ENCODE data around the gene NUP210L. TPM values are rescaled to one million over a fixed set of nuclear protein-coding genes. Genes with fewer than 3 reads are reported as not detected.

The NUP210L gene
- total RNA-seq, 1 donor from 2014 or later, result not detected

DNA sequence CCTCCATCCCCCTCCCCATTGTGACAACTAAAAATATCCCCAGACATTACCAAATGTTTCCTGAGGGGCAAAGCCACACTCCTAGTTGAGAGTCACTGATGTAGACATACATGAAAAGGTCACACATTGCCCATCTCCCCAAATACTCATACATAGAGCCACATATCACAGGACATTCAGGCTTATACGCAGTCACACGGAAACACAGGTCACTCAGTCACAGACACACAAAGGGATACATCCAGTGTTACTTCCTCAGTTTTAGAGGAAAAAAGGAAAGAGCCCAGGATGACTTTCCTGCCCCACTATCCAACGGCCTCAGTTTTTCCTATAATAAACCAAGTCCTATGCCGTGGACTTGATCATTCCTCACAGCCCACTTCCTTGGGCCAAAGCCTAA lies 193.5 kb downstream of the NUP210L start:
- no peak for DNase-seq (ENCODE audit: low read depth)
- TF ChIP-seq, protein P1, sequence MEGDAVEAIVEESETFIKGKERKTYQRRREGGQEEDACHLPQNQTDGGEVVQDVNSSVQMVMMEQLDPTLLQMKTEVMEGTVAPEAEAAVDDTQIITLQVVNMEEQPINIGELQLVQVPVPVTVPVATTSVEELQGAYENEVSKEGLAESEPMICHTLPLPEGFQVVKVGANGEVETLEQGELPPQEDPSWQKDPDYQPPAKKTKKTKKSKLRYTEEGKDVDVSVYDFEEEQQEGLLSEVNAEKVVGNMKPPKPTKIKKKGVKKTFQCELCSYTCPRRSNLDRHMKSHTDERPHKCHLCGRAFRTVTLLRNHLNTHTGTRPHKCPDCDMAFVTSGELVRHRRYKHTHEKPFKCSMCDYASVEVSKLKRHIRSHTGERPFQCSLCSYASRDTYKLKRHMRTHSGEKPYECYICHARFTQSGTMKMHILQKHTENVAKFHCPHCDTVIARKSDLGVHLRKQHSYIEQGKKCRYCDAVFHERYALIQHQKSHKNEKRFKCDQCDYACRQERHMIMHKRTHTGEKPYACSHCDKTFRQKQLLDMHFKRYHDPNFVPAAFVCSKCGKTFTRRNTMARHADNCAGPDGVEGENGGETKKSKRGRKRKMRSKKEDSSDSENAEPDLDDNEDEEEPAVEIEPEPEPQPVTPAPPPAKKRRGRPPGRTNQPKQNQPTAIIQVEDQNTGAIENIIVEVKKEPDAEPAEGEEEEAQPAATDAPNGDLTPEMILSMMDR (IDR thresholded peaks at IDR 0.05; ENCODE audit: insufficient read depth, low read length, poor library complexity, severe bottlenecking), result no peak
- peak overlapping the region; percentile 77 for H3K4me3 ChIP-seq (ENCODE audit: low read depth, low read length)
- H3K27me3 ChIP-seq (ENCODE audit: control insufficient read depth, insufficient read depth, low read length), result no peaks in the 10 kb centered on the region
- H3K36me3 ChIP-seq (ENCODE audit: control insufficient read depth, insufficient read depth, low read length), result no peaks in the 10 kb centered on the region

DNA sequence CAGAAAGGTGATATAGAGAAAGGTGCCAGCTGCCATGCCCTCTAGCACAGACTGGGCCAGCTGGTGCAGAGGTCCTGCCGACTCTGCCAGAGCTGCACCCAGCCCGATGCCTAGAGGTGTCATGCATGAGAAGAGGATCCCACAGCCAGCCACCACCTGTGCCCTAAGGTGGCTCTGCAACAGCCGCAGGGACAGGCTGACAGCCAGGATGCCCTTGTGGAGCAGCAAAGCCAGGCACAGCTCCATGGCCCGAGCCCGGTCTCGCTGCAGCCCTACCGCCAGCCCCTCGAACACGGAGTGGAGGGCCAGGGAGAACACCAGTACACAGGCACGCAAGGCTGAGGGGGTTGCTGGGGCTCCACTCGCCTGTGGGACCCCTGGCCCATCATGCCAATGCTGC lies 194.7 kb downstream of the NUP210L start:
- no peak for DNase-seq (ENCODE audit: low read depth)
- Histone ChIP-seq H3K27me3 (ENCODE audit: control insufficient read depth, insufficient read depth, low read length) (no peaks in the 10 kb centered on the region), H3K36me3 (ENCODE audit: control insufficient read depth, insufficient read depth, low read length) (no peaks in the 10 kb centered on the region), H3K4me3 (ENCODE audit: low read depth, low read length) (no peak overlapping the region)
- TF ChIP-seq, protein P1 (IDR thresholded peaks at IDR 0.05; ENCODE audit: insufficient read depth, low read length, poor library complexity, severe bottlenecking), result no peak

DNA sequence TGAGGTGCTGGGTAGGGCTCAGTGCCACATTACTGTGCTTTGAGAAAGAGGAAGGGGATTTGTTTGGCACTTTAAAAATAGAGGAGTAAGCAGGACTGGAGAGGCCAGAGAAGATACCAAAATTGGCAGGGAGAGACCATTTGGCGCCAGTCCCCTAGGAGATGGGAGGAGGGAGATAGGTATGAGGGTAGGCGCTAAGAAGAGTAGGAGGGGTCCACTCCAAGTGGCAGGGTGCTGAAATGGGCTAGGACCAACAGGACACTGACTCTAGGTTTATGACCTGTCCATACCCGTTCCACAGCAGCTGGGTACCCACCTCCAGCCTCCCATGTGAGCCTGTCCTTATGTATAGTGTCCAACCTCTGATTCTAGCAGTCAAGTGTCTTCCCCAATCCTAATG lies 195.4 kb downstream of the NUP210L start:
- no peaks in the 10 kb centered on the region for H3K36me3 ChIP-seq (ENCODE audit: control insufficient read depth, insufficient read depth, low read length)
- no peak overlapping the region for H3K4me3 ChIP-seq (ENCODE audit: low read depth, low read length)
- no peak for DNase-seq (ENCODE audit: low read depth)
- TF ChIP-seq, protein P1 (IDR thresholded peaks at IDR 0.05; ENCODE audit: insufficient read depth, low read length, poor library complexity, severe bottlenecking), result no peak
- no peaks in the 10 kb centered on the region for H3K27me3 ChIP-seq (ENCODE audit: control insufficient read depth, insufficient read depth, low read length)

DNA sequence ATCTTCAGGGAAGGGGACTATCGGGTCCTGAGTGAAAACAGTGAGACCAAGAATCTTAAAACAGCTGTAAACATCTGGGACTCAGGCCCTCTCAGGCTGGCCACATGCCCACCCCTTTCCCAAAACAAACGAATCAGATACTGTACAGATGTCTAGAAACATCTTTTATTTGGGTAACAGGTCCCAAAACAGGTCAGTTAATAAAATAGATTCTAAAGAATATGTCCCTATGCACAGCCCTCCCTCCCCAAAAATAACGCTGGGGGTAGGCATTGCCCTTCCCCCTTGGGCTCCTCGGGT lies 196.0 kb downstream of the NUP210L start:
- TF ChIP-seq, protein P1 (IDR thresholded peaks at IDR 0.05; ENCODE audit: insufficient read depth, low read length, poor library complexity, severe bottlenecking), result no peak
- H3K36me3 ChIP-seq (ENCODE audit: control insufficient read depth, insufficient read depth, low read length), result no peaks in the 10 kb centered on the region
- H3K27me3 ChIP-seq (ENCODE audit: control insufficient read depth, insufficient read depth, low read length), result no peaks in the 10 kb centered on the region
- H3K4me3 ChIP-seq (ENCODE audit: low read depth, low read length), result no peak overlapping the region
- no peak for DNase-seq (ENCODE audit: low read depth)

DNA sequence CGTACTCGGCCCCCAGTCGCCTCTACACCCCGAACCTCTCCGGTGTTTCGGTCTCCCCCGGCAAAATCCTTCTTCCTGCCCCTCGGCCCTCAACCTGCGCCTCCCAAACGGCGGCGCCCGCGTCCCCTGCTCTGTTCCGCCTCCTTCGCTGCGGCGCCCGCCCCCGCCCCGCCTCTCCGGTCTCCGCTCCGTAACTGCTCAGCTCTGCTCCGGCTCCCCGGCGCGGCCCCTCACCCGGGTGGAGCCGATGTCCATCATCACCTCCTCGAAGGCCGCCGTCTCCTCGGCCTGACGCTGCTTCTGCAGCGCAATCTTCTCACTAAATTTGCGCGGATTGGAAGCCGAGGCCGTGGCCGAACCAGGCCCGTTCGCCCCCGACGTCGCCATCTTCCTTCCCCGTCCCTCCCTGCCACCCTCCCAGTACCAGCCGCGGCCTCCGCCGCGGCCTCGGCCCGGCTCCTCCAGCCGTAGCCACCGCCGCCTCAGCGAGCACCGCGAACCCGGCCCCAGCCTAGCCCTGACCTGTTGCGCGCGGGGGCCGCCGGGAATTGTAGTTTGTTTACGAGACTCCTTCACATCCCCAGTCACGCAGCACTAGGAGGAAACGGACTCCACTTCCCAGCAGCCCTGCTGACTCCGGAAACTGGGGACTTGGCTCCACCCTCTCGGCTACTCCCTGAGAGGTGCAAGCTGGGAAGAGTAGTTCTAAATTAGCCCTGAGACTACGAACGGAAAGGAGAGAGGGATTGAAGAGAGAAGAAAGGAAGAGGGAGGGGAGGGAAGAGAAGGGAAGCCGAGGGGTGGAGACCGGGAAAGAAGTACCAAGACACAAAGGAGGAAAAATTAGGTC lies 196.5 kb downstream of the NUP210L start, which contains the start of gene CRTC2:
TSS of gene CRTC2 (minus strand) at position 502 of the 850 bp plus-strand sequence. CDS start at position 387, 115 bp downstream.
- no peaks in the 10 kb centered on the region for H3K27me3 ChIP-seq (ENCODE audit: control insufficient read depth, insufficient read depth, low read length)
- H3K4me3 ChIP-seq (ENCODE audit: low read depth, low read length), result peak within 1 kb of the TSS; percentile 90
- TF ChIP-seq, protein P1 (IDR thresholded peaks at IDR 0.05; ENCODE audit: insufficient read depth, low read length, poor library complexity, severe bottlenecking), result no peak
- H3K36me3 ChIP-seq (ENCODE audit: control insufficient read depth, insufficient read depth, low read length), result no peaks in the 10 kb centered on the region
- DNase-seq (ENCODE audit: low read depth), result peak; percentile 96

DNA sequence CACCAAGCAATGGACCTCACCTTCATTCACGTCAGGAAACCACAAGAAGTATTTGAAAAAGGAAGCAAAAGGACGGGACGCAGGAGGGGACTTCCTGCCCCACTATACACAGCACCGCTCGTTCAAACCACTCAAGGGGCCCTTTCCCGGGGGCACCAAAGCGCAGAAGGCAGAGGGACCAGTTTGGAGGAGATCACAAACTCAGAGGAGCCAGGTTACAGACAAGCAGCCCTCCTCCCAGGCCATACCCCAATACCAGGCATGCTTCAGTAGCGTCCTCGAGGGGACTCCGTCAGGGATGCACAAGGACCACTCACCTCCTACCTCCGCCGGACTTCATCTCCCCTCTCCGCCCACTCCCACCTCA lies 197.1 kb downstream of the NUP210L start:
- DNase-seq (ENCODE audit: low read depth), result no peak
- Histone ChIP-seq H3K4me3 (ENCODE audit: low read depth, low read length) (peak overlapping the region; percentile 90), H3K36me3 (ENCODE audit: control insufficient read depth, insufficient read depth, low read length) (no peaks in the 10 kb centered on the region), H3K27me3 (ENCODE audit: control insufficient read depth, insufficient read depth, low read length) (no peaks in the 10 kb centered on the region)
- TF ChIP-seq, protein P1 (IDR thresholded peaks at IDR 0.05; ENCODE audit: insufficient read depth, low read length, poor library complexity, severe bottlenecking), result no peak

Data from kidney epithelial cell (primary cell).